Lower leg skin (tissue), 4 donors: Measurements from ENCODE around the gene ELFN1. TPM values are rescaled to one million over a fixed set of nuclear protein-coding genes. Genes with fewer than 3 reads are reported as not detected.

ENCODE experiments used
- DNase-seq, 2 donors: peaks; one replicate each; pipeline ENCODE4 v3.0.0-alpha.2; 2019; ENCODE audit warnings: low spot score in 2 of 2
- H3K4me3 ChIP-seq: fragments of 200-600 bp; sonication (generic); 2 replicates; pipeline ENCODE4 v1.5.1; 2017; ENCODE audit warnings: mild to moderate bottlenecking, low read depth; ENCODE audit not compliant: poor library complexity, severe bottlenecking
- POLR2A ChIP-seq, 2 donors: fragments of 450-650 bp; IDR thresholded peaks; one replicate each; pipeline ENCODE4 v1.6.1; 2016 to 2017; ENCODE audit warnings: antibody characterized with exemption in 2 of 2, mild to moderate bottlenecking in 1 of 2, moderate library complexity in 1 of 2
- whole genome bisulfite sequencing, 2 donors: methylation state at CpG; one replicate each; pipeline ENCODE4 v1.1.5; 2018; 5-methylcytosine and 5-hydroxymethylcytosine counted together
- intact Hi-C: fragments of 100-400 bp; cut with DNase I; formaldehyde crosslinking; loops from one replicate; pipeline ENCODE4 v1.15.0; 2023; ENCODE audit warnings: low total_unique reads
- total RNA-seq, 4 donors: library from RNA; depleted of rRNA; stranded (reverse); fragments of >200 nt; gene quantifications; one replicate each; pipeline ENCODE4 v1.1.0, GENCODE V29; 2016
- TF ChIP-seq, protein P1 (sequence below), 3 donors: fragments of 450-650 bp; IDR thresholded peaks; one replicate each; pipeline ENCODE4 v1.5.1; 2016; ENCODE audit warnings: antibody characterized with exemption in 3 of 3, mild to moderate bottlenecking in 3 of 3, moderate library complexity in 2 of 3

Gene ELFN1
- total RNA-seq, 4 donors from 2014 or later, result 1.2 to 2.6 (median 1.8) TPM

GRCh38 chr7:1693991-1694524 is 24.0 kb downstream of the ELFN1 start:
- intact Hi-C loops, result no loop called here
- TF ChIP-seq POLR2A (IDR thresholded peaks at IDR 0.05), result no peak
- TF ChIP-seq, protein P1, sequence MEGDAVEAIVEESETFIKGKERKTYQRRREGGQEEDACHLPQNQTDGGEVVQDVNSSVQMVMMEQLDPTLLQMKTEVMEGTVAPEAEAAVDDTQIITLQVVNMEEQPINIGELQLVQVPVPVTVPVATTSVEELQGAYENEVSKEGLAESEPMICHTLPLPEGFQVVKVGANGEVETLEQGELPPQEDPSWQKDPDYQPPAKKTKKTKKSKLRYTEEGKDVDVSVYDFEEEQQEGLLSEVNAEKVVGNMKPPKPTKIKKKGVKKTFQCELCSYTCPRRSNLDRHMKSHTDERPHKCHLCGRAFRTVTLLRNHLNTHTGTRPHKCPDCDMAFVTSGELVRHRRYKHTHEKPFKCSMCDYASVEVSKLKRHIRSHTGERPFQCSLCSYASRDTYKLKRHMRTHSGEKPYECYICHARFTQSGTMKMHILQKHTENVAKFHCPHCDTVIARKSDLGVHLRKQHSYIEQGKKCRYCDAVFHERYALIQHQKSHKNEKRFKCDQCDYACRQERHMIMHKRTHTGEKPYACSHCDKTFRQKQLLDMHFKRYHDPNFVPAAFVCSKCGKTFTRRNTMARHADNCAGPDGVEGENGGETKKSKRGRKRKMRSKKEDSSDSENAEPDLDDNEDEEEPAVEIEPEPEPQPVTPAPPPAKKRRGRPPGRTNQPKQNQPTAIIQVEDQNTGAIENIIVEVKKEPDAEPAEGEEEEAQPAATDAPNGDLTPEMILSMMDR (IDR thresholded peaks at IDR 0.05), result no peak
- H3K4me3 ChIP-seq, result no peak overlapping the region
- DNase-seq, result peak in 1 of 2 donors; percentile 81
- WGBS, 2 donors, result 63 to 65% methylated on average over 16 of the region's 16 CpGs

GRCh38 chr7:1694611-1695511 is 24.8 kb downstream of the ELFN1 start:
- intact Hi-C loops, result no loop called here
- WGBS, 2 donors, result 77 to 86% methylated on average over 20 to 24 of the region's 31 CpGs
- TF ChIP-seq, protein P1 (IDR thresholded peaks at IDR 0.05), result no peak
- no peak for TF ChIP-seq POLR2A (IDR thresholded peaks at IDR 0.05)
- H3K4me3 ChIP-seq, result no peak overlapping the region
- peak in 1 of 2 donors; percentile 75 for DNase-seq

DNA sequence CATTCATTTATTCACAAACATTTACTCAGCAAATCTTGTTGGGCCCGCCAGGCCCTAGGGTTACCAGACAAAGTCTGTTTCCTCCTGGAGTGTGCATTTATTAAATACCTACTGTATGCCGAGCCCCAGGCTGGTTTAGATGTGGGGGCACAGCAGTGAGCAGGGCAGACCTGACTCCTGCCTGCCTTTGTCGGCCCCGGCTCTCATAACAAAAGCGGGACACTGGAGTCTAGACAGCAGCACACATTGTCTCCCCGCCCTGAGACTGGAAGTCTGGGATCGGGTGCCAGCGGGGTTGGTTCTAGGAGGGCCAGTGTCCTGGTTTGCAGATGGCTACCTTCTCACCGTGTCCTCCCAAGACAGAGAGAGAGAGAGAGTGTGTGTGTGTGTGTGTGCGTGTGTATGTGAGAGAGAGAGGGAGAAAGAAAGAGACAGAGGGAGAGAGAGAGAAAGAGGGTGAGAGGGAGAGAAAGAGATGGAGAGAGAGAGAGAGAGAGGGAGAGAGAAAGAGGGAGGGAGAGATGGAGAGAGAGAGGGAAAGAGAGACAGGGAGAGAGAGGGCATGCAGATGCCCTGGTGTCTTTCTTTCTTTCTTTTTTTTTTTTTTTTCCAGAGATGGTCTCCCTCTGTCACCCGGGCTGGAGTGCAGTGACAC is 25.9 kb downstream of the ELFN1 start:
- 72 to 79% methylated on average over 11 of the region's 11 CpGs for WGBS, 2 donors
- intact Hi-C loops, result no loop called here
- H3K4me3 ChIP-seq, result no peak overlapping the region
- TF ChIP-seq, protein P1 (IDR thresholded peaks at IDR 0.05), result no peak
- no peak for TF ChIP-seq POLR2A (IDR thresholded peaks at IDR 0.05)
- peak in 1 of 2 donors; percentile 75 for DNase-seq

- WGBS, 2 donors, result 78 to 81% methylated on average over 25 to 27 of the region's 28 CpGs
- peak in 1 of 2 donors; percentile 76 for DNase-seq
- H3K4me3 ChIP-seq, result no peak overlapping the region
These were observed 26.8 kb downstream of the ELFN1 start for GRCh38 chr7:1696671-1697498.

More at GRCh38 chr7:1696671-1697498, 26.8 kb downstream of the ELFN1 start:
- TF ChIP-seq, protein P1 (IDR thresholded peaks at IDR 0.05), result no peak
- intact Hi-C loops, result no loop called here
